Measurements from ENCODE around the gene ISCA1. TPM values are rescaled to one million over a fixed set of nuclear protein-coding genes. Genes with fewer than 3 reads are reported as not detected.

Gene ISCA1
- total and polyA plus RNA-seq, 10 of the 15 experiments (the other 5 are each of a cell fraction or from before 2014, with no cell fraction given), result 8.9 to 36.0 (median 24.2) TPM

GRCh38 chr9:86256653-86257052 lies 25.7 kb downstream of the ISCA1 start:
- H4K20me1 ChIP-seq (ENCODE audit: control insufficient read depth, insufficient read depth), result no peaks in the 10 kb centered on the region
- WGBS (ENCODE audit: insufficient coverage, insufficient replicate concordance, low lambda C conversion rate, missing lambda C conversion rate), result 81% methylated on average over 3 of the region's 3 CpGs
- no peak overlapping the region for H3K9ac ChIP-seq (ENCODE audit: control insufficient read depth, insufficient read depth, low read length)
- intact Hi-C loops (cut with micrococcal nuclease; ENCODE audit: unreplicated experiment), result no loop called here
- H3K27ac ChIP-seq (ENCODE audit: control insufficient read depth, insufficient read depth), result no peak overlapping the region
- ChIA-PET POLR2A (no interaction called here), RAD21 (ENCODE audit: unreplicated experiment) (interaction anchor here (1.1 to 1.2 kb wide), 2 partner anchors 10 to 55 kb away, joined by 3 to 5 read pairs; no protein-coding TSS in a partner anchor), CTCF (interaction anchor here (0.7 to 2.0 kb wide), 6 partner anchors 9 to 54 kb away, joined by 3 to 7 read pairs (median 4); no protein-coding TSS in a partner anchor), SMC1A (ENCODE audit: uncharacterized antibody, unreplicated experiment) (interaction anchor here (1.7 to 2.0 kb wide), 2 partner anchors 9 to 17 kb away, joined by 4 to 7 read pairs; no protein-coding TSS in a partner anchor)
- H3K4me2 ChIP-seq (ENCODE audit: control insufficient read depth, insufficient read depth), result no peak overlapping the region
- FAIRE-seq, result no peak
- no peaks in the 10 kb centered on the region for H3K27me3 ChIP-seq (replicated peaks in 1 of 2; ENCODE audit: control insufficient read depth in 2 of 2, insufficient read depth in 2 of 2, low read length in 1 of 2)
- DNase-seq (ENCODE audit: low read depth, low spot score), result no peak
- ATAC-seq, result no peak
- H3K4me3 ChIP-seq, result no peak overlapping the region
- no peaks in the 10 kb centered on the region for H3K9me3 ChIP-seq (replicated peaks; ENCODE audit: control insufficient read depth, insufficient read depth, low read length)
- H3K4me1 ChIP-seq (ENCODE audit: control insufficient read depth, insufficient read depth, low read length), result no peaks in the 10 kb centered on the region
- no peaks in the 10 kb centered on the region for H3K79me2 ChIP-seq (ENCODE audit: control insufficient read depth, insufficient read depth, low read length)
- H3K36me3 ChIP-seq (ENCODE audit: control insufficient read depth in 2 of 2, insufficient read depth in 2 of 2, low read length in 1 of 2), result no peaks in the 10 kb centered on the region; a peak in 1 of 4 replicates
- no TSS peak for BruUV-seq (replicated peaks)
- in situ Hi-C loops (cut with MboI), result no loop called here
- H2AFZ ChIP-seq (ENCODE audit: control insufficient read depth, low read depth, low read length), result no peak overlapping the region
- no peak for TF ChIP-seq ZNF384 (IDR thresholded peaks at IDR 0.05; ENCODE audit: borderline replicate concordance, low read depth, low read length)
- no peak for TF ChIP-seq NR2F1 (conservative IDR thresholded peaks at IDR 0.05)
- no peak for TF ChIP-seq PRDM15 (CRISPR knock-in tag; IDR thresholded peaks at IDR 0.05)
- no peak for TF ChIP-seq STAT3 (IDR thresholded peaks at IDR 0.05; ENCODE audit: low read depth, low read length)
- no peak for TF ChIP-seq CBX3 (IDR thresholded peaks at IDR 0.05; ENCODE audit: borderline replicate concordance, low read depth)
- TF ChIP-seq ATF2 (IDR thresholded peaks at IDR 0.05; ENCODE audit: low read length), result no peak
- TF ChIP-seq SUPT20H (IDR thresholded peaks at IDR 0.05; ENCODE audit: borderline replicate concordance, control insufficient read depth, low read depth, low read length), result no peak
- TF ChIP-seq NFXL1 (IDR thresholded peaks at IDR 0.05; ENCODE audit: borderline replicate concordance), result no peak
- TF ChIP-seq JUND (IDR thresholded peaks at IDR 0.05; ENCODE audit: low read depth, low read length), result no peak
- TF ChIP-seq SRF (IDR thresholded peaks at IDR 0.05; ENCODE audit: low read depth in 2 of 2, low read length in 2 of 2), result no peak
- TF ChIP-seq ELK1 (IDR thresholded peaks at IDR 0.05; ENCODE audit: low read depth, low read length), result no peak
- no peak for TF ChIP-seq SREBF1 (IDR thresholded peaks at IDR 0.05; ENCODE audit: low read length)
- TF ChIP-seq E4F1 (IDR thresholded peaks at IDR 0.05; ENCODE audit: borderline replicate concordance, partially characterized antibody), result no peak
- TF ChIP-seq SMARCA5 (IDR thresholded peaks at IDR 0.05), result no peak
- TF ChIP-seq YY1 (IDR thresholded peaks at IDR 0.05; ENCODE audit: low read depth, low read length), result no peak
- no peak for TF ChIP-seq MAX (IDR thresholded peaks at IDR 0.05; ENCODE audit: low read depth, low read length)
- no peak for TF ChIP-seq SMAD5 (IDR thresholded peaks at IDR 0.05; ENCODE audit: low read depth)

All from GM12878 (cell line).